GM18507 (cell line): ENCODE results near the gene CACNA1C.

ENCODE experiments used
- DNase-seq: peaks from one replicate; pipeline ENCODE4 v3.0.0; 2011; ENCODE audit warnings: low read depth; ENCODE audit not compliant: insufficient read length; ENCODE audit errors: extremely low spot score
- FAIRE-seq: peaks from 2 replicates; lab custom pipeline; 2011; peaks lifted over from hg19 to GRCh38; lab: Jason Lieb, UNC

CACNA1C gene

GRCh38 chr12:2183556-2184541 is 131.1 kb downstream of the CACNA1C start:
- no peak for DNase-seq
- no peak for FAIRE-seq

- FAIRE-seq (no peak), DNase-seq (no peak)
These were observed 133.1 kb downstream of the CACNA1C start for GRCh38 chr12:2185751-2186341.

- no peak for DNase-seq
- no peak for FAIRE-seq
These were observed 134.6 kb downstream of the CACNA1C start for GRCh38 chr12:2187195-2187945.

GRCh38 chr12:2190085-2190484 is 137.3 kb downstream of the CACNA1C start:
- no peak for DNase-seq
- no peak for FAIRE-seq

GRCh38 chr12:2190896-2191533 is 138.2 kb downstream of the CACNA1C start:
- FAIRE-seq = no peak
- no peak for DNase-seq

- FAIRE-seq (no peak), DNase-seq (no peak)
These were observed 138.9 kb downstream of the CACNA1C start for GRCh38 chr12:2191534-2192153.

GRCh38 chr12:2192231-2192630 is 139.4 kb downstream of the CACNA1C start:
- FAIRE-seq (no peak), DNase-seq (no peak)

GRCh38 chr12:2194060-2194459 is 141.3 kb downstream of the CACNA1C start:
- FAIRE-seq (no peak), DNase-seq (no peak)

GRCh38 chr12:2194571-2194970 is 141.8 kb downstream of the CACNA1C start:
- no peak for DNase-seq
- FAIRE-seq = no peak

- FAIRE-seq = no peak
- no peak for DNase-seq
These were observed 142.3 kb downstream of the CACNA1C start for GRCh38 chr12:2195085-2195484.

- FAIRE-seq = no peak
- no peak for DNase-seq
These were observed 145.3 kb downstream of the CACNA1C start for GRCh38 chr12:2198005-2198501.

GRCh38 chr12:2198542-2198941 is 145.8 kb downstream of the CACNA1C start:
- DNase-seq (no peak), FAIRE-seq (no peak)

GRCh38 chr12:2205996-2206395 is 153.2 kb downstream of the CACNA1C start:
- DNase-seq = no peak
- no peak for FAIRE-seq

GRCh38 chr12:2208837-2209635 is 156.2 kb downstream of the CACNA1C start:
- DNase-seq (no peak), FAIRE-seq (no peak)

- no peak for FAIRE-seq
- DNase-seq = no peak
These were observed 158.3 kb downstream of the CACNA1C start for GRCh38 chr12:2211119-2211518.

GRCh38 chr12:2212537-2212936 is 159.8 kb downstream of the CACNA1C start:
- FAIRE-seq = no peak
- no peak for DNase-seq

GRCh38 chr12:2212971-2213869 is 160.4 kb downstream of the CACNA1C start:
- FAIRE-seq (no peak), DNase-seq (no peak)
